Measurements from ENCODE around the gene LPGAT1. TPM values are rescaled to one million over a fixed set of nuclear protein-coding genes. Genes with fewer than 3 reads are reported as not detected.

LPGAT1 gene
- total and polyA plus RNA-seq, 2 donors (not counting 3 experiments of a cell fraction or from before 2014, with no cell fraction given): 6.1 to 46.0 TPM

DNA sequence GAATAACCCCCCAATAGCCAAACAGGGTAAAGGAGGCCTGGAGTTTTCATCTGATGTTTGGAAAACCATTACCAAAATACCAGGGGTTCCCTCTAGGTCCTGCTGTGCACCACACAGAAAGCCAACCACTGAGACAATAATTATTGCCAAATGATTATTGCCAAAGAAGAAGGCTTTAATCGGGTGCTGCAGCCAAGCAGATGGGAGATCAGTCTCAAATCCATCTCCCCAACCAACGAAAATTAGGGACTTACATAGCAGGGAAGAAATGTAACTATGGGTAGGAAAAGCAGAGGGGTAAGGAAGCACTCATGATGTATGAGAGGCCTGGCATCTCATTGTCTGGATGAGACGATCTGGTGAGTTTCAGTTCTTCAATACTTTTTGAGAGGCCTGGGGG lies 28.8 kb upstream of the LPGAT1 start:
- Histone ChIP-seq H3K9me3 (replicated peaks; ENCODE audit: control insufficient read depth, insufficient read depth, low read length) (no peaks in the 10 kb centered on the region), H3K4me3 (replicated peaks in 1 of 3; ENCODE audit: insufficient read depth in 1 of 3, low read depth in 1 of 3, low read length in 3 of 3) (no peak overlapping the region), H3K36me3 (ENCODE audit: control insufficient read depth in 2 of 2, extremely low read depth in 1 of 2, insufficient read depth in 2 of 2, low read length in 2 of 2) (no peaks in the 10 kb centered on the region), H3K9ac (replicated peaks; ENCODE audit: extremely low read depth, insufficient read depth, low read length) (no peak overlapping the region), H3K79me2 (ENCODE audit: control insufficient read depth, insufficient read depth, low read length) (no peaks in the 10 kb centered on the region), H4K20me1 (replicated peaks; ENCODE audit: control insufficient read depth, extremely low read depth, insufficient read depth, low read length) (no peaks in the 10 kb centered on the region), H3K4me1 (ENCODE audit: control insufficient read depth, extremely low read depth, insufficient read depth, low read length) (no peaks in the 10 kb centered on the region), H2AFZ (ENCODE audit: low read depth, low read length) (no peak overlapping the region), H3K9me1 (replicated peaks; ENCODE audit: control insufficient read depth, extremely low read depth, insufficient read depth, low read length) (no peaks in the 10 kb centered on the region), H3K27ac (ENCODE audit: insufficient read depth, low read depth, low read length) (no peak overlapping the region), H3K27me3 (ENCODE audit: control insufficient read depth in 2 of 2, insufficient read depth in 2 of 2, low read length in 2 of 2) (no peaks in the 10 kb centered on the region), H3K4me2 (ENCODE audit: insufficient read depth, low read length) (no peak overlapping the region)
- no peak for DNase-seq (ENCODE audit: low read depth, low spot score)
- intact Hi-C loops (cut with micrococcal nuclease) (no loop called here), dilution Hi-C loops (cut with MboI; ENCODE audit: extremely low pct_ligation_motif_present, low sequenced_read_pairs) (no loop called here)
- no TSS peak for BruUV-seq (replicated peaks)
- FAIRE-seq: no peak
- TF ChIP-seq GATA2 (IDR thresholded peaks at IDR 0.05; ENCODE audit: insufficient read depth, insufficient read length, low read depth, low read length) (no peak), FOS (IDR thresholded peaks at IDR 0.05; ENCODE audit: borderline replicate concordance, insufficient read depth, low read length) (no peak), MYC (IDR thresholded peaks at IDR 0.05; ENCODE audit: low read depth, low read length) (no peak), POLR2A (IDR thresholded peaks at IDR 0.05; ENCODE audit: low read depth, low read length) (no peak), JUN (IDR thresholded peaks at IDR 0.05; ENCODE audit: borderline replicate concordance, insufficient read depth, insufficient read length, low read depth) (no peak), POLR2AphosphoS5 (IDR thresholded peaks at IDR 0.05; ENCODE audit: insufficient read depth, low read depth, low read length) (no peak), EZH2 (IDR thresholded peaks at IDR 0.05; ENCODE audit: borderline replicate concordance, low read depth, low read length, severe bottlenecking) (no peak)
- TF ChIP-seq, protein P1, sequence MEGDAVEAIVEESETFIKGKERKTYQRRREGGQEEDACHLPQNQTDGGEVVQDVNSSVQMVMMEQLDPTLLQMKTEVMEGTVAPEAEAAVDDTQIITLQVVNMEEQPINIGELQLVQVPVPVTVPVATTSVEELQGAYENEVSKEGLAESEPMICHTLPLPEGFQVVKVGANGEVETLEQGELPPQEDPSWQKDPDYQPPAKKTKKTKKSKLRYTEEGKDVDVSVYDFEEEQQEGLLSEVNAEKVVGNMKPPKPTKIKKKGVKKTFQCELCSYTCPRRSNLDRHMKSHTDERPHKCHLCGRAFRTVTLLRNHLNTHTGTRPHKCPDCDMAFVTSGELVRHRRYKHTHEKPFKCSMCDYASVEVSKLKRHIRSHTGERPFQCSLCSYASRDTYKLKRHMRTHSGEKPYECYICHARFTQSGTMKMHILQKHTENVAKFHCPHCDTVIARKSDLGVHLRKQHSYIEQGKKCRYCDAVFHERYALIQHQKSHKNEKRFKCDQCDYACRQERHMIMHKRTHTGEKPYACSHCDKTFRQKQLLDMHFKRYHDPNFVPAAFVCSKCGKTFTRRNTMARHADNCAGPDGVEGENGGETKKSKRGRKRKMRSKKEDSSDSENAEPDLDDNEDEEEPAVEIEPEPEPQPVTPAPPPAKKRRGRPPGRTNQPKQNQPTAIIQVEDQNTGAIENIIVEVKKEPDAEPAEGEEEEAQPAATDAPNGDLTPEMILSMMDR (IDR thresholded peaks at IDR 0.05; ENCODE audit: extremely low read depth in 1 of 2, insufficient read depth in 1 of 2, low read depth in 1 of 2, low read length in 2 of 2): no peak
- TF ChIP-seq, protein P2, sequence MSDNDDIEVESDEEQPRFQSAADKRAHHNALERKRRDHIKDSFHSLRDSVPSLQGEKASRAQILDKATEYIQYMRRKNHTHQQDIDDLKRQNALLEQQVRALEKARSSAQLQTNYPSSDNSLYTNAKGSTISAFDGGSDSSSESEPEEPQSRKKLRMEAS (IDR thresholded peaks at IDR 0.05; ENCODE audit: insufficient read depth, insufficient read length): no peak
- POLR2A ChIA-PET: no interaction called here
- CTCF ChIA-PET: no interaction called here
